LNCaP clone FGC (cell line): ENCODE results near the gene TAX1BP1.
"Not testable (repeated sequence)": the region's sequence is repeated elsewhere in the genome, so short reads cannot be mapped to it uniquely, and the experiment has no call there.

Experiments
- DNase-seq: peaks from one replicate; pipeline ENCODE4 v3.0.0-alpha.2; 2011; ENCODE audit warnings: low read depth
- H3K4me3 ChIP-seq: 2 replicates; pipeline ENCODE4 v1.5.1; 2011; ENCODE audit warnings: mild to moderate bottlenecking, low read depth, low read length, control low read depth
- TF ChIP-seq, protein P1 (sequence below): IDR thresholded peaks from 2 replicates; pipeline ENCODE4 v1.5.1; 2012; ENCODE audit warnings: mild to moderate bottlenecking; ENCODE audit not compliant: control insufficient read depth, insufficient read depth; ENCODE audit errors: extremely low read depth

TAX1BP1 gene

DNA sequence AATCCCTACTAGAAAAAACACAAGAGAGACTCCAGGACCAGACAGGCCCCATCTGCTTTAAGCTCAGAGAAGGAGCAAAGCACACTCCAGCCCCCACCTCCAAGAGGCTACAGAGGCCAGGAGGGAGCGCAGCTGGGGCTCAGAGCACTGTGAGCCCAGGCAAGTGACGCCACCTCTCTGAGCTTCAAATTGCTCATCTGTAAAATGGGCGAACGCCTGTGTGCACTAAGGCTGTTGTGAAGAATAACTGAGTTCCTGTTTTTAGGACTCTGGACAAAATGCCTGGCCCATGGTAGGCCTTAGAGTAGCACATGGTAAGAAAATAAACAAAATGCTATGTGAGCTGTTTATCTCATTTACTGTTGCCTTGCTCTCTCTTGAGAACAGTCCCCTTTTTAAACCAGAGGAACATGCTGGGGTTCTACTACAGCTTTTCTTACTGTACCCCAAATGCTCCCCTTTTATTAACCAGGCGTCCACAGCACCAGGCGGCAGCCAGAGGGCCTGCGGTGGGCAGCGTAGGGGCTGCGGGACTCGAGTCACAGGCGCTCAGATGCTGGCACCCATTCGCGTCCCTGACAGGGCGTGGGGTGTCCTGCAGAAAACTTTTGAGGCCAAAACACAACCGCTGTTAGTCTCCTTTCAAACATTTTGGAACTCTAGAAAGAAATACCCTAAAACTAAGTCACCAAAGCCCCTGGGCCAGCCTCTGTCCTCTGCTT, 103.8 kb downstream of the TAX1BP1 start:
- DNase-seq: no peak
- TF ChIP-seq, protein P1, sequence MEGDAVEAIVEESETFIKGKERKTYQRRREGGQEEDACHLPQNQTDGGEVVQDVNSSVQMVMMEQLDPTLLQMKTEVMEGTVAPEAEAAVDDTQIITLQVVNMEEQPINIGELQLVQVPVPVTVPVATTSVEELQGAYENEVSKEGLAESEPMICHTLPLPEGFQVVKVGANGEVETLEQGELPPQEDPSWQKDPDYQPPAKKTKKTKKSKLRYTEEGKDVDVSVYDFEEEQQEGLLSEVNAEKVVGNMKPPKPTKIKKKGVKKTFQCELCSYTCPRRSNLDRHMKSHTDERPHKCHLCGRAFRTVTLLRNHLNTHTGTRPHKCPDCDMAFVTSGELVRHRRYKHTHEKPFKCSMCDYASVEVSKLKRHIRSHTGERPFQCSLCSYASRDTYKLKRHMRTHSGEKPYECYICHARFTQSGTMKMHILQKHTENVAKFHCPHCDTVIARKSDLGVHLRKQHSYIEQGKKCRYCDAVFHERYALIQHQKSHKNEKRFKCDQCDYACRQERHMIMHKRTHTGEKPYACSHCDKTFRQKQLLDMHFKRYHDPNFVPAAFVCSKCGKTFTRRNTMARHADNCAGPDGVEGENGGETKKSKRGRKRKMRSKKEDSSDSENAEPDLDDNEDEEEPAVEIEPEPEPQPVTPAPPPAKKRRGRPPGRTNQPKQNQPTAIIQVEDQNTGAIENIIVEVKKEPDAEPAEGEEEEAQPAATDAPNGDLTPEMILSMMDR: no peak
- no peak overlapping the region for H3K4me3 ChIP-seq

DNA sequence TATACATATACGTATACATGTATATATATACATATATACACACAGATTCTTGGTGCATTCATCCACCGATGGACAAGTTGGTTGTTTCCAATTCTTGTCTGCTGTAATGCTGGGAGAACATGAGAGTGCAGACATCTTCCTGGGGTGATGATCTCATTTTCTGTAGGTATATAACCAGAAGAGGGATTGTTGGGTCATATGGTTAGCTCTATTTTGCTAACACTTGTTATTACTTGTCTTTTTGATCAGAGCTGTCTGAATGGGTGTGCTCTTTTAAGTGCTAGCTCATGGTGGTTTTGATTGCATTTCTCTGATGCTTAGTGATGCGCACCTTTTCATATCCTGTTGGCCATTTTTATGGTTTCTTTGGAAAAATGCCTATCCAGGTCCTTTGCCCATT, 106.4 kb downstream of the TAX1BP1 start:
- DNase-seq: no peak
- TF ChIP-seq, protein P1: no peak
- no peak overlapping the region for H3K4me3 ChIP-seq

DNA sequence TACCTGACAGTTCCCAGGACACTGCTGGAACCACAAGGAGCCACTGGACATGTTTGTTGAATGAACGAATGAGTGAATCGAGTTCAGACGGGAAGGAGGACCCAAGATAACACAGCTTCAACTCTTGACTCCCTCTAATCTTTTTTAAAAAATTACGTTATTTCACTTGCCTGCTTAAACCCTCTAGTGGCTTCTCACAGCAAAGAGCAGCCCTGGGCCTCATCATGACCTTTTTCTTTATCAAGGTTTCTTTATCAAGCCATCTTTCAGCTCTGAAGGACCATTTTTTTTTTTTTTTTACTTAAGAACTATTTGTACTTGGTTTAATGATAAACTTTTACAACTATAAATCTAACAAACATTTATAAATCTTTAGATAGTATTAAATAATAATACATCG, 110.6 kb downstream of the TAX1BP1 start:
- DNase-seq: no peak
- TF ChIP-seq, protein P1: no peak

DNA sequence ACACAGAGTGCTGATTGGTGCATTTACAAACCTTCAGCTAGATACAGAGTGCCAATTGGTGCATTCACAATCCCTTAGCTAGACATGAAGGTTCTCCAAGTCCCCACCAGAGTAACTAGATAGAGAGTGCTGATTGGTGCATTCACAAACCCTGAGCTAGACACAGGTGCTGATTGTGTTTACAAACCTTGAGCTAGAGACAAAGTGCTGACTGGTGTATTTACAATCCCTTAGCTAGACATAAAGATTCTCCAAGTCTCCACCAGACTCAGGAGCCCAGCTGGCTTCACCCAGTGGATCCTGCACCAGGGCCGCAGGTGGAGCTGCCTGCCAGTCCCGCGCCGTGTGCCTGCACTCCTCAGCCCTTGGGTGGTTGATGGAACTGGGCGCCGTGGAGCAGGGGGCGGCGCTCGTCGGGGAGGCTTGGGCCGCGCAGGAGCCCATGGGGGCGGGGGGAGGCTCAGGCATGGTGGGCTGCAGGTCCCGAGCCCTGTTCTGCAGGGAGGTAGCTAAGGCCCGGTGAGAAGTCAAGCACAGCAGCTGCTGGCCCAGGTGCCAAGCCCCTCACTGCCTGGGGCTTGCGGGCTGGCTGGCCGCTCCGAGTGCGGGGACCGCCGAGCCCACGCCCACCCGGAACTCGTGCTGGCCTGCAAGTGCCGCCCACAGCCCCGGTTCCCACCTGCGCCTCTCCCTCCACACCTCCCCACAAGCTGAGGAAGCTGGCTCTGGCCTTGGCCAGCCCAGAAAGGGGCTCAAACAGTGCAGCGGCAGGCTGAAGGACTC, 116.9 kb downstream of the TAX1BP1 start:
- not testable (repeated sequence) for H3K4me3 ChIP-seq, DNase-seq

More for the DNA sequence above, 110.6 kb downstream of the TAX1BP1 start:
- H3K4me3 ChIP-seq: no peak overlapping the region

GRCh38 chr7:27860800-27861199, 120.8 kb downstream of the TAX1BP1 start:
- DNase-seq: no peak
- TF ChIP-seq, protein P1: no peak
- no peak overlapping the region for H3K4me3 ChIP-seq

DNA sequence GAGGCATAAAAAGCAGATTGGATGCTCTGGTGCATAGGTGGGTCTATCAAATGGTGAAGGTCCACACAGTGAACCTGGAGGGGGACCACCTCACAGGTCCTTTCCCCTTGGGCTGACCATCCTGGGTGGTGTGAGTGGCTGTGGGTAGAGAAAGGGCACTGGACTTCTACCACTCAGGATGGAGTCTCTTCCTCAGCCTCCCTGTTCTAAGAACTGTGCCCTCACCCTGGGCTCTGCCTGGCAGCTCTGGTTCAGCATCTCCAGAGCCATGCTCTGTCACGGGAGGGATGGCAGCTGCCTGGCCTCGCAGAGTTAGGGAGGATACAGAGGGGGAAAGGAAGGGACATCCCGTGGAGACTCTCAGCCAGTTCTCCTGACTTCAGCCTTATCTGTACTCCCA, 121.8 kb downstream of the TAX1BP1 start:
- no peak for DNase-seq
- TF ChIP-seq, protein P1: no peak
- no peak overlapping the region for H3K4me3 ChIP-seq

- H3K4me3 ChIP-seq: no peak overlapping the region
- TF ChIP-seq, protein P1: no peak
- no peak for DNase-seq
These were observed 123.9 kb downstream of the TAX1BP1 start for GRCh38 chr7:27863880-27864279.
